Measurements from ENCODE around the gene PSIP1. TPM values are rescaled to one million over a fixed set of nuclear protein-coding genes. Genes with fewer than 3 reads are reported as not detected.

Gene PSIP1
- total RNA-seq, 1 donor from 2014 or later, result 402 TPM

GRCh38 chr9:15426019-15426418, 84.8 kb downstream of the PSIP1 start:
- peaks cover 34% of the 10 kb centered on the region for H3K36me3 Mint-ChIP-seq
- H3K27me3 ChIP-seq, result no peaks in the 10 kb centered on the region

GRCh38 chr9:15423231-15423985, 87.4 kb downstream of the PSIP1 start:
- peaks cover 26% of the 10 kb centered on the region for H3K36me3 Mint-ChIP-seq
- Histone ChIP-seq H3K79me2 (ENCODE audit: low read depth) (peaks cover 56% of the 10 kb centered on the region), H3K4me2 (peak overlapping the region; percentile 85), H3K9ac (peak overlapping the region; percentile 71), H3K36me3 (peaks cover 5% of the 10 kb centered on the region), H3F3A (ENCODE audit: low read depth) (no peaks in the 10 kb centered on the region), H2AFZ (replicated peaks) (peak overlapping the region; percentile 16), H3K4me1 (peaks cover 6% of the 10 kb centered on the region), H3K27ac (no peak overlapping the region), H3K27me3 (no peaks in the 10 kb centered on the region), H3K4me3 (peak overlapping the region; percentile 68), H3K9me3 (ENCODE audit: low read depth) (no peaks in the 10 kb centered on the region), H4K20me1 (ENCODE audit: low read depth) (peaks cover 15% of the 10 kb centered on the region)
- peak overlapping the region; percentile 99 for H3K4me3 Mint-ChIP-seq
- H3K9me3 Mint-ChIP-seq, result no peaks in the 10 kb centered on the region
- peaks cover 28% of the 10 kb centered on the region for H3K4me1 Mint-ChIP-seq
- TF ChIP-seq EZH2 (IDR thresholded peaks at IDR 0.05), result no peak
- TF ChIP-seq, protein P1, sequence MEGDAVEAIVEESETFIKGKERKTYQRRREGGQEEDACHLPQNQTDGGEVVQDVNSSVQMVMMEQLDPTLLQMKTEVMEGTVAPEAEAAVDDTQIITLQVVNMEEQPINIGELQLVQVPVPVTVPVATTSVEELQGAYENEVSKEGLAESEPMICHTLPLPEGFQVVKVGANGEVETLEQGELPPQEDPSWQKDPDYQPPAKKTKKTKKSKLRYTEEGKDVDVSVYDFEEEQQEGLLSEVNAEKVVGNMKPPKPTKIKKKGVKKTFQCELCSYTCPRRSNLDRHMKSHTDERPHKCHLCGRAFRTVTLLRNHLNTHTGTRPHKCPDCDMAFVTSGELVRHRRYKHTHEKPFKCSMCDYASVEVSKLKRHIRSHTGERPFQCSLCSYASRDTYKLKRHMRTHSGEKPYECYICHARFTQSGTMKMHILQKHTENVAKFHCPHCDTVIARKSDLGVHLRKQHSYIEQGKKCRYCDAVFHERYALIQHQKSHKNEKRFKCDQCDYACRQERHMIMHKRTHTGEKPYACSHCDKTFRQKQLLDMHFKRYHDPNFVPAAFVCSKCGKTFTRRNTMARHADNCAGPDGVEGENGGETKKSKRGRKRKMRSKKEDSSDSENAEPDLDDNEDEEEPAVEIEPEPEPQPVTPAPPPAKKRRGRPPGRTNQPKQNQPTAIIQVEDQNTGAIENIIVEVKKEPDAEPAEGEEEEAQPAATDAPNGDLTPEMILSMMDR (IDR thresholded peaks at IDR 0.05), result no peak
- no peak for TF ChIP-seq EZH2phosphoT487 (IDR thresholded peaks at IDR 0.05)
- peak; percentile 15 for DNase-seq (ENCODE audit: low spot score)
- H3K27ac Mint-ChIP-seq, result peak overlapping the region; percentile 78
- peaks cover 10% of the 10 kb centered on the region for H3K27me3 Mint-ChIP-seq (ENCODE audit: insufficient read depth, low read depth)

More at GRCh38 chr9:15426019-15426418, 84.8 kb downstream of the PSIP1 start:
- Histone ChIP-seq H4K20me1 (ENCODE audit: low read depth) (peaks cover 26% of the 10 kb centered on the region), H3K4me3 (no peak overlapping the region), H3K79me2 (ENCODE audit: low read depth) (peaks cover 82% of the 10 kb centered on the region), H3F3A (ENCODE audit: low read depth) (peaks cover 5% of the 10 kb centered on the region), H2AFZ (replicated peaks) (no peak overlapping the region), H3K9me3 (ENCODE audit: low read depth) (no peaks in the 10 kb centered on the region), H3K4me1 (peaks cover 12% of the 10 kb centered on the region), H3K27ac (no peak overlapping the region), H3K9ac (no peak overlapping the region), H3K4me2 (no peak overlapping the region), H3K36me3 (peaks cover 16% of the 10 kb centered on the region)
- TF ChIP-seq EZH2phosphoT487 (IDR thresholded peaks at IDR 0.05) (no peak), EZH2 (IDR thresholded peaks at IDR 0.05) (no peak)
- TF ChIP-seq, protein P1 (IDR thresholded peaks at IDR 0.05), result no peak
- peaks cover 30% of the 10 kb centered on the region for H3K4me1 Mint-ChIP-seq
- H3K4me3 Mint-ChIP-seq, result no peak overlapping the region
- no peak for DNase-seq (ENCODE audit: low spot score)
- no peak overlapping the region for H3K27ac Mint-ChIP-seq
- peaks cover 9% of the 10 kb centered on the region for H3K27me3 Mint-ChIP-seq (ENCODE audit: insufficient read depth, low read depth)
- no peaks in the 10 kb centered on the region for H3K9me3 Mint-ChIP-seq

DNA sequence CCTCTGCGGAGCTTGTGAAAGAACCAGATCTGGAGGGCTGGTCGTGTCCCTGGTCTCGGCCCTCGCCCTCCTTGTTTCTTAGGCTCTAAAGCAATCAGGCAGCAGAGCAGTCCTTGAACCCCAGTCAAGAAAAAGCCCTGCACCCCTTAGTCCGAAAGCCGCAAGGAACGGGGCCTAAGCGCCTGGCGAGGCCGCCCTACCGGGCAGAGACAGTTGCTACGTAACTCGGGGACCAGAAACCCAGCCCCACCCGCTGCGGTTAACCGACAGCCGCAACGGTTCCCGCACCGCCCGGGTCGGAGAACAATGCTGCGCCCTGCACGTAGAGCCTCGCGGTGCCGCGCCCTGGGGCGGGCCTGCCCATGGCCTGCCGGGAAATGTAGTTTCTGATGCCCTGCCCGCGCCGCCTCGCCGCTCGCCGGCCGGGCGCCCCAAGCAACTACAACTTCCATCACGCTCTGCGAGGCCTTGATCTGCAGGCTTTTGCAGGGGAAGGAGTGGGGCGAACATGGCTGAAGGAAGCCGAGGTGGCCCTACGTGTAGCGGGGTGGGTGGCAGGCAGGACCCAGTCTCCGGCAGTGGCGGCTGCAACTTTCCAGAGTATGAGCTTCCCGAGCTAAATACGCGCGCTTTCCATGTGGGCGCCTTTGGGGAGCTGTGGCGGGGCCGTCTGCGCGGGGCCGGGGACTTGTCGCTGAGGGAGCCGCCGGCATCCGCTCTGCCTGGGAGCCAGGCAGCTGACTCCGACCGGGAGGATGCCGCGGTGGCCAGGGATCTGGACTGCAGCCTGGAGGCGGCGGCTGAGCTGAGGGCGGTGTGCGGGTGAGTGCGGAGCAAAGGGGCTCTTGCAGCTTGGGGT, 88.2 kb downstream of the PSIP1 start, which contains the start of gene SNAPC3:
Gene SNAPC3, plus strand, starts transcription at position 505 of the 859 bp plus-strand sequence. Its CDS starts 4 bp downstream, at position 509.
- peaks cover 30% of the 10 kb centered on the region for H3K4me1 Mint-ChIP-seq
- H3K79me2 ChIP-seq (ENCODE audit: low read depth), result peaks cover 50% of the 10 kb centered on the region
- no peaks in the 10 kb centered on the region for H3K9me3 Mint-ChIP-seq
- H3K9ac ChIP-seq, result peak within 1 kb of the TSS; percentile 71
- H3K27me3 Mint-ChIP-seq (ENCODE audit: insufficient read depth, low read depth), result peaks cover 10% of the 10 kb centered on the region
- H3K27ac ChIP-seq, result no peak within 1 kb of the TSS
- peak within 1 kb of the TSS; percentile 98 for H3K27ac Mint-ChIP-seq
- no peaks in the 10 kb centered on the region for H3K9me3 ChIP-seq (ENCODE audit: low read depth)
- H3K4me2 ChIP-seq, result peak within 1 kb of the TSS; percentile 85
- H3K36me3 Mint-ChIP-seq, result peaks cover 24% of the 10 kb centered on the region
- peaks cover 5% of the 10 kb centered on the region for H3K36me3 ChIP-seq
- H3F3A ChIP-seq (ENCODE audit: low read depth), result no peaks in the 10 kb centered on the region
- H3K4me3 ChIP-seq, result peak within 1 kb of the TSS; percentile 68
- TF ChIP-seq, protein P1 (IDR thresholded peaks at IDR 0.05), result no peak
- TF ChIP-seq EZH2phosphoT487 (IDR thresholded peaks at IDR 0.05) (no peak), EZH2 (IDR thresholded peaks at IDR 0.05) (peak; percentile 32)
- H3K4me1 ChIP-seq, result peaks cover 6% of the 10 kb centered on the region
- H4K20me1 ChIP-seq (ENCODE audit: low read depth), result peaks cover 15% of the 10 kb centered on the region
- H2AFZ ChIP-seq (replicated peaks), result peak within 1 kb of the TSS; percentile 16
- peak; percentile 97 for DNase-seq (ENCODE audit: low spot score)
- H3K4me3 Mint-ChIP-seq, result peak within 1 kb of the TSS; percentile 99
- no peaks in the 10 kb centered on the region for H3K27me3 ChIP-seq
